Measurements from ENCODE around the gene SORCS3.

SORCS3 gene

DNA sequence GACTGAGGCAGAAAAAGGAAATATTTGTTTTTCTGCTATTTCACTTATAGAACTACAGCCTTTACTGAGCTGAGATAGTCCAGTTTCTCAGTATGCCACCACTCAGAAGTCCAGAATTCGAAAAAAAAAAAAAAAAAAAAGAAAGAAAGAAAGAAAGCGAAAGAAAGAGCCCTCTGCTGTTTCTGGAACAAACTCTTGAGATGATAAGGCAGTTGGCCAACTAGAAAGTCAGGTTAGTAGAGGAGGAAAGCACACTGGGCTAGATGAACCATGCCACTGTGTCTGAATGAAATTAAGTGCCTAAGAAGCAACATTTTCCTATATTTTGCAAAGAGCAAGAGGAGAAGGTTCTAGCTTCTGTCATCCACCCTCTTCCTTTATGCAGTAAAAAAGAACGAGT is 403.8 kb downstream of the SORCS3 start:
- H2AFZ ChIP-seq (ENCODE audit: low read depth), result no peak overlapping the region
- H3K27me3 ChIP-seq (ENCODE audit: insufficient read depth, low read depth), result no peaks in the 10 kb centered on the region
- TF ChIP-seq, protein P1, sequence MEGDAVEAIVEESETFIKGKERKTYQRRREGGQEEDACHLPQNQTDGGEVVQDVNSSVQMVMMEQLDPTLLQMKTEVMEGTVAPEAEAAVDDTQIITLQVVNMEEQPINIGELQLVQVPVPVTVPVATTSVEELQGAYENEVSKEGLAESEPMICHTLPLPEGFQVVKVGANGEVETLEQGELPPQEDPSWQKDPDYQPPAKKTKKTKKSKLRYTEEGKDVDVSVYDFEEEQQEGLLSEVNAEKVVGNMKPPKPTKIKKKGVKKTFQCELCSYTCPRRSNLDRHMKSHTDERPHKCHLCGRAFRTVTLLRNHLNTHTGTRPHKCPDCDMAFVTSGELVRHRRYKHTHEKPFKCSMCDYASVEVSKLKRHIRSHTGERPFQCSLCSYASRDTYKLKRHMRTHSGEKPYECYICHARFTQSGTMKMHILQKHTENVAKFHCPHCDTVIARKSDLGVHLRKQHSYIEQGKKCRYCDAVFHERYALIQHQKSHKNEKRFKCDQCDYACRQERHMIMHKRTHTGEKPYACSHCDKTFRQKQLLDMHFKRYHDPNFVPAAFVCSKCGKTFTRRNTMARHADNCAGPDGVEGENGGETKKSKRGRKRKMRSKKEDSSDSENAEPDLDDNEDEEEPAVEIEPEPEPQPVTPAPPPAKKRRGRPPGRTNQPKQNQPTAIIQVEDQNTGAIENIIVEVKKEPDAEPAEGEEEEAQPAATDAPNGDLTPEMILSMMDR (conservative IDR thresholded peaks at IDR 0.05; ENCODE audit: low read depth, low read length), result no peak
- H3K4me1 ChIP-seq (ENCODE audit: low read depth, poor library complexity, severe bottlenecking), result no peaks in the 10 kb centered on the region
- no peaks in the 10 kb centered on the region for H3K79me2 ChIP-seq (ENCODE audit: insufficient read depth, low read depth)
- H3K4me3 ChIP-seq (IDR thresholded peaks at IDR 0.05; ENCODE audit: insufficient read depth, low read depth, low read length), result no peak overlapping the region
- H3K27ac ChIP-seq, result no peak overlapping the region
- H3K9ac ChIP-seq, result no peak overlapping the region
- no peaks in the 10 kb centered on the region for H4K20me1 ChIP-seq (ENCODE audit: insufficient read depth)
- no peaks in the 10 kb centered on the region for H3K36me3 ChIP-seq (ENCODE audit: insufficient read depth)
- no peak overlapping the region for H3K4me2 ChIP-seq

DNA sequence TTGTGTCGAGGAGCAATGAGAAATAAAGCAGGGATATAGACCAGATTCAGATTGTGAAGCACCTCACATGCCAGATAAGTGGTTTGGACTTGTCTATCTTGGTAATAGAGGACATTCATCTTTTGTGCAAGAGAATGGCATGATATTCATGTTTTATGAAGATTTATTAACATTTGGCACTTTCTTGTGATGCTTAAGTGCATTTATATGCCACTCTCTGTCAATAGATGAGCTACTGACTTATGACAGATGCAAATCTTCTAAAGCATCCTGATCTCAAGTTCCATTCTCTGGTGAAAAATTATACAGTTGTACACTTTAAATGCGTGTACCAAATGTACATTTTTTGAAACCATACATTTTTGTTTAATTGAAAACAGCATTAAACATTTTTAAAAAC is 415.3 kb downstream of the SORCS3 start:
- Histone ChIP-seq H3K4me3 (IDR thresholded peaks at IDR 0.05; ENCODE audit: insufficient read depth, low read depth, low read length) (no peak overlapping the region), H3K27ac (no peak overlapping the region), H3K9ac (no peak overlapping the region), H4K20me1 (ENCODE audit: insufficient read depth) (no peaks in the 10 kb centered on the region), H3K79me2 (ENCODE audit: insufficient read depth, low read depth) (no peaks in the 10 kb centered on the region), H3K4me2 (no peak overlapping the region), H3K36me3 (ENCODE audit: insufficient read depth) (no peaks in the 10 kb centered on the region), H3K4me1 (ENCODE audit: low read depth, poor library complexity, severe bottlenecking) (no peaks in the 10 kb centered on the region), H3K27me3 (ENCODE audit: insufficient read depth, low read depth) (no peaks in the 10 kb centered on the region), H2AFZ (ENCODE audit: low read depth) (no peak overlapping the region)
- TF ChIP-seq, protein P1 (conservative IDR thresholded peaks at IDR 0.05; ENCODE audit: low read depth, low read length), result no peak

DNA sequence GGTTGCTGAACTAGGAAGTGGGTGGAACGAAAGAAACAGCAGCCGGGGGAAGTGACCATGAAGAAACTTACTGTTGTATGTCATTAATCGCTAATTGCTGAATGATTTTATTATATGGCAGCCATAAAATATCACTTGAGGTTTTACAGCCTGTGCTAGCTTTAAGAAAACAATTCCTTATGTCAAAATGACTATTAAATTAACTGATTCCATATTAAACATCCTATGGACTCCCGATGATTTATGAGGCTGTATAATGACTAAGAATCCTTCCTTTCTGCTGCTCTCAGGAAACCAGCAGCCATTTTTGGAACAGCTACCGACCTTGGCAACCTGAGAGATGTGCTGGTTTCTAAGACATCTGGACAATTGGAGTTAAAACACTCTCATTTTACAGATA is 421.9 kb downstream of the SORCS3 start:
- TF ChIP-seq, protein P1 (conservative IDR thresholded peaks at IDR 0.05; ENCODE audit: low read depth, low read length), result no peak
- H3K9ac ChIP-seq, result no peak overlapping the region
- H3K36me3 ChIP-seq (ENCODE audit: insufficient read depth), result no peaks in the 10 kb centered on the region
- no peaks in the 10 kb centered on the region for H3K79me2 ChIP-seq (ENCODE audit: insufficient read depth, low read depth)
- H3K4me2 ChIP-seq, result no peak overlapping the region
- H4K20me1 ChIP-seq (ENCODE audit: insufficient read depth), result no peaks in the 10 kb centered on the region
- no peaks in the 10 kb centered on the region for H3K27me3 ChIP-seq (ENCODE audit: insufficient read depth, low read depth)
- H3K4me1 ChIP-seq (ENCODE audit: low read depth, poor library complexity, severe bottlenecking), result no peaks in the 10 kb centered on the region
- H3K4me3 ChIP-seq (IDR thresholded peaks at IDR 0.05; ENCODE audit: insufficient read depth, low read depth, low read length), result no peak overlapping the region
- H3K27ac ChIP-seq, result no peak overlapping the region
- H2AFZ ChIP-seq (ENCODE audit: low read depth), result no peak overlapping the region

DNA sequence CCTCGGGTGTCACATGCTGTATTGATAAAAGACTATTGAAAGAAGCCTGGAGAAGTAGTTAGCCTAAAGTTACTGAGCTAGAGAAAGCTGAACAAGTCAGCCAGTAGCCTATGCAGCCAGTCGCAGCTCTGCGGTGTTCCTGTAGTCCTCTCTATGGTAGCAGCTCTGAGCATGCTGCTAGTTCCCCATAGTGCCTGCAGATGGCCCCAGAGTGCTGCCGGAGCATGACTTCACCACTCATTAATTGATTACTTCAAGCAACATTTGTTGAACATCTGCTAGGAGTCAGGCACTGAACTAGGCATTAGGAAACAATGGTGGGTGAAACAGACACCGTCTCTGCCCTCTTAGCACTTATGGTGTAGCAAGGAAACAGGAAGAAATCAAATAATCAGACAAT is 422.7 kb downstream of the SORCS3 start:
- no peak overlapping the region for H2AFZ ChIP-seq (ENCODE audit: low read depth)
- TF ChIP-seq, protein P1 (conservative IDR thresholded peaks at IDR 0.05; ENCODE audit: low read depth, low read length), result peak; percentile 49
- H3K4me3 ChIP-seq (IDR thresholded peaks at IDR 0.05; ENCODE audit: insufficient read depth, low read depth, low read length), result no peak overlapping the region
- no peak overlapping the region for H3K27ac ChIP-seq
- H4K20me1 ChIP-seq (ENCODE audit: insufficient read depth), result no peaks in the 10 kb centered on the region
- H3K27me3 ChIP-seq (ENCODE audit: insufficient read depth, low read depth), result no peaks in the 10 kb centered on the region
- H3K4me2 ChIP-seq, result no peak overlapping the region
- H3K9ac ChIP-seq, result no peak overlapping the region
- H3K79me2 ChIP-seq (ENCODE audit: insufficient read depth, low read depth), result no peaks in the 10 kb centered on the region
- no peaks in the 10 kb centered on the region for H3K4me1 ChIP-seq (ENCODE audit: low read depth, poor library complexity, severe bottlenecking)
- no peaks in the 10 kb centered on the region for H3K36me3 ChIP-seq (ENCODE audit: insufficient read depth)
